22Rv1 (cell line): Measurements from ENCODE around the gene KCNIP4.

Experiments used
- ZFX ChIP-seq: fragments of 450-650 bp; IDR thresholded peaks from 2 replicates; pipeline ENCODE4 v1.6.1; 2017; ENCODE audit warnings: antibody characterized with exemption, borderline replicate concordance
- TF ChIP-seq, protein P1 (sequence below): fragments of 450-650 bp; IDR thresholded peaks from 2 replicates; pipeline ENCODE4 v1.5.1; 2017; ENCODE audit warnings: mild to moderate bottlenecking

DNA sequence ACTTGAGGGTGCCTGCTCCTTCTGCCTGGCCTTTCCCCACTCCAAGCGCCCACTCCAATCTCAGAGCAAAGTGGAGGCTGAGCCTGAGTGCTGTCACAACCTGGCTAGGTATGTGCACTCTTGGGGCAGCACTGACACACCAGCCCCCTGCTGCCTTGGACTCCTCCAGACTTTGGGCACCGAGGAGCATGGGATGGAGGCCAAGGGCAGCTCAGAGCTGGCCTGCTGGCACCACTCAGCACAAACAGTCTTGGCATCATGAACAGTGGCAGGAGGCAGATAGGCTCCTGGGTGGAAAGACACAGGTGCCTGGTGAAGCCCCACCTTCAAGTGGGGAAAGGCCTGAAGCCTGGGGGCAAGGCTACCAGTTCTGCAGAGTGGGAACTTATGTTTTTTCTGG, 91.8 kb downstream of the KCNIP4 start:
- TF ChIP-seq, protein P1, sequence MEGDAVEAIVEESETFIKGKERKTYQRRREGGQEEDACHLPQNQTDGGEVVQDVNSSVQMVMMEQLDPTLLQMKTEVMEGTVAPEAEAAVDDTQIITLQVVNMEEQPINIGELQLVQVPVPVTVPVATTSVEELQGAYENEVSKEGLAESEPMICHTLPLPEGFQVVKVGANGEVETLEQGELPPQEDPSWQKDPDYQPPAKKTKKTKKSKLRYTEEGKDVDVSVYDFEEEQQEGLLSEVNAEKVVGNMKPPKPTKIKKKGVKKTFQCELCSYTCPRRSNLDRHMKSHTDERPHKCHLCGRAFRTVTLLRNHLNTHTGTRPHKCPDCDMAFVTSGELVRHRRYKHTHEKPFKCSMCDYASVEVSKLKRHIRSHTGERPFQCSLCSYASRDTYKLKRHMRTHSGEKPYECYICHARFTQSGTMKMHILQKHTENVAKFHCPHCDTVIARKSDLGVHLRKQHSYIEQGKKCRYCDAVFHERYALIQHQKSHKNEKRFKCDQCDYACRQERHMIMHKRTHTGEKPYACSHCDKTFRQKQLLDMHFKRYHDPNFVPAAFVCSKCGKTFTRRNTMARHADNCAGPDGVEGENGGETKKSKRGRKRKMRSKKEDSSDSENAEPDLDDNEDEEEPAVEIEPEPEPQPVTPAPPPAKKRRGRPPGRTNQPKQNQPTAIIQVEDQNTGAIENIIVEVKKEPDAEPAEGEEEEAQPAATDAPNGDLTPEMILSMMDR, result no peak
- TF ChIP-seq ZFX, result no peak
